Measurements from ENCODE around the gene FIGN.

Gene FIGN

DNA sequence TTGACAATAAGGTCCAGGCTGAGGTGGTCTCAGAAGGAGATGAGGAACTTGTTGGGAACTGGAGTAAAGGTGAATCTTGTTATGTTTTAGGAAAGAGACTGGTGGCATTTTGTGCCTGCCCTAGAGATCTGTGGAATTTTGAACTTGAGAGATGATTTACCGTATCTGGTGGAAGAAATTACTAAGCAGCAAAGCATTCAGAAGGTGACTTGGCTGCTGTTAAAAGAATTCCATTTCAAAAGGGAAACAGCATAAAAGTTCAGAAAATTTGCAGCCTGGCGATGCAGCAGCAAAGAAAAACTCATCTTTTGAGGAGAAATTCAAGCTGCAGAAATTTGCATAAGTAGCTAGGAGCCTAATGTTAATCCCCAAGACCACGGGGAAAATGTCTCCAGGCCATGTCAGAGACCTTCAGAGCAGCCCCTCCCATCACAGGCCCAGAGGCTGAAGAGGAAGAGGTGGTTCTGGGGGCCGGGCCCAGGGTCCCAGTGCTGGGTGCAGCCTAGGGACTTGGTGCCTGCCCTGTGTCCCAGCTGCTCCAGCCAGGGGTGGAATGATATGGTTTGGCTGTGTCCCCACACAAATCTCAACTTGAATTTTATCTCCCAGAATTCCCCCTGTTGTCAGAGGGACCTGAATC, 73.5 kb downstream of the FIGN start:
- DNase-seq (ENCODE audit: low spot score) = no peak

DNA sequence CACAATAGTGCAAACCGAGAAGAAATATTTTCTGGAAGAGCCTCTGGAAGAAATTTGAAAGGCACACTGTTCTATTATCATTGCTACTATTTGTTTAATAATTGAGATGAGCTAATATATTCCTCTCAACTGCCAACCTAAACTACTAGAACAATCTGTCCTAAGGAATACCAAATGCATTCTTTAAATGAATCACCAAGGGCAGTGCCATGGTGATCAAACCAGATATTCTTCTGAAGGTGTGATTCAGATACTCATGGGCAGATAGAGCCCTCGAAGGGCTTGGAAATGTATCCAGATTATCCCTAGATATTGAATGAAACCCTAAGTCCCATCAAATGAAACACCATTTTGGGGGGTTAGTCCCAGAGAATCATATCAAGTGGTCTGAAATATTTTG, 76.6 kb downstream of the FIGN start:
- no peak for DNase-seq (ENCODE audit: low spot score)

DNA sequence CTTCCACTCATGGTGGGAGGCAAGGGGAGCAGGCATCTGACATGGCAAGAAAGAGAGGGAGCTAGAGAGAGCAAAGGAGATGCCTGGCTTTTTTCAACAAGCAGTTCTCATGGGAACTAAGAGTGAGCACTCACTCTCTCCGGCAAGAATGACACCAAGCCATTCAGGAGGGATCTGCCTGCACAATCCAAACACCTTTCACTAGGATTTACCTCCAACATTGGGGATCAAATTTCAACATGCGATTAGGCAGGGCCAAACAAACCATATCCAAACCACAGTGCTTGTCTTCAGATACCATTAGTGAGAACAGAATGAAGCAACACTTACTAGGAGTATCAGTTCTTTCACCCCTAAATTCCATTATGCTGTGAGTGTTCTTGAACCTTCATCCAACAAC, 77.3 kb downstream of the FIGN start:
- DNase-seq (ENCODE audit: low spot score) = no peak

DNA sequence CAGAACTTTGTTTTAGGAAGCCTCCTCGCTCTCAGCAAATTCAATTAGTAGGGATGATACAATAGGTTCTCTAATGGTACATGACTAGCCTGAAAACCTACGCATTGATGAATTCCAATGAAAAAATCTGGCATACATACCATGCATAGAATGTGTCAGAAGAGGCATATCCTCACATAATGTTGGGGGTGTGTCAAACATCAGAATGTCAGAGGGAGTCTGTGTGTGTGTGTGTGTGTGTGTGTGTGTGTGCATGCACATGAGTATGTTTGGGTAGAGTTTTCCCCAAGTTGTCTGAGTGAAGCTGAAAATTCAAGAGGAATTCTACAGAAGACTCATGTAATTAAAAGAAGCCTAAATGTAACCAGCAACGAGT, 78.5 kb downstream of the FIGN start:
- DNase-seq (ENCODE audit: low spot score) = no peak

DNA sequence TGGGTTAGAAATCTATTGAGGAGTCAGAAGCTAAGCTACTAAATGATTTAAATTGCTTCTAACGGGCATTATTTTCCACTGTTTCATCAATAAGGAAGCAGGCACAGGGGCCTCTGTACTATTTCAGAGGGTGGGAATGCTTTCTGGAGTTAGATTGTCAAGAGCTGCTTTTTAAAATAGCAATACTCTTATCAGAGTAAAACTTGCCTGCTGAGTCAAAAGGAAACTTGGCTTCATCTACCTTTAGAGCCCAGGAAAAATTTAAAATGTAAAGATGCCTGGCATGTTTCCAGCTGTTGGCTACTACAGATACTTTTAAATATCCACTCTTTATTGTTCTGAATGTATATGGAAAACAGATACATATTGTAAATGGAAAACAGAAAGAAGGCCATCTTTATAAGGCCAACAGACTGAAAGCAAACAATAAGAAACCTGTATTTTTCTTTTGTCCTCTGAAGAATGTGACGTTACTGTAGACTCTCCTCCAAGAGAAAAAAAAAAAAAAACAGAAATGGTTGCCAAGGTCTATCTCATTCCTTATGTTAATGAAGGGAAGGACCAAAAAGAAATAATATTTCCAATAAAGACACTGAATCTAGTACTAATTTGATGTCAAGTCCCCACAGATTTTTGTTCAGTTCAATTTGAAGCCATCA, 79.1 kb downstream of the FIGN start:
- no peak for DNase-seq (ENCODE audit: low spot score)

DNA sequence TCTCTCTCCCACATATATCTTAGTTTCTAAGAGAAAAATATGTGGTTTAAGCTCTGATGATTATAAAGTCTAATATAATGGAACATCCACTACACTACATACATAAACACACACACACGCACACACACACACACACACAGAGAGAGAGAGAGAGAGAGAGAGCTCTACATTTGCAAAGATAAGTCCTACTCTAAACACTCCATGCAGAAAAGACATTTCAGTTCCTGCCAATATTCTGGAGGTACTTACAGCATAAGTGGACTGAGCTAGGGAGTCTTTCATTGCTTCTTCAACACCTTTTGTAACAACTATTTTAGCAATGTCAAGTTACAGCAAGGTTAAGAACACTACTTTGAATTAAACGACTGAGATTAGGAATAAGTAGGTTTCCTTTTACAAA, 80.1 kb downstream of the FIGN start:
- DNase-seq (ENCODE audit: low spot score) = no peak

DNA sequence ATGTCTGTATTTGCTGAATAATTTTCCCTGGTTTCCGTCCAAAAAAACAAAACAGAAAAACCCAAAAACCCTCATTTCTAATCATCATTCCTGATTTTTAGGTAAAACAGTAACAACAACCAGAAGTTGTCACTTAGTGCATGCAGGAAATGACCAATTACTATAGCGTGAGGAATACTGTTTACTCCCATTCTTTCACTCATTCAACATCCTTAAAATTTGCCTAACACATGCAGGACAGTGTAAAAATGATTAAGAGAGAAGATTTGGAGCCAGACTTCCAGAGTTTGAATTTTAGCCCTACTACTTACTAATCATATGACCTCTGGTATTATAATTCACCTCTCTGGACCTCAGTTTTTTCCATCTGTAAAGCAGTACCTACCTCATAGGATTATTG, 83.1 kb downstream of the FIGN start:
- no peak for DNase-seq (ENCODE audit: low spot score)

DNA sequence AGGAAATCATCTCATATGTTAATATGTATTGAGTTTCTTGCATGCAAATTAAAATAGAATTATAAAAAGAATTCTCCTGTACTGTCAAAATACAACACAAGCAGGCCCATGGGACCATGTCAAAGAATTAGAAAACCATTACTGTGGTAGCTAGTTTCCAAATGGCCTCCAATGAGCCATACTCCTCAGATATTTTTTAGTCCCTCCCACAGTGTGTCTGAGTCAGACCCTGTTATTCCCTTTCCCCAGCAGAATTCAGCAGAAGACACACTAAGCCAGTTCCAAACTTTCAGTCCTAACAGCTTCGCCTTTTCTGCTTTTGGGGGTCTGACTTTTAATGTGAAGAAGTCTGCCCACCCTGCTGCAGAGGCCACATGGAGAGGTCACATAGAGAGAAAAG, 86.7 kb downstream of the FIGN start:
- DNase-seq (ENCODE audit: low spot score) = no peak

DNA sequence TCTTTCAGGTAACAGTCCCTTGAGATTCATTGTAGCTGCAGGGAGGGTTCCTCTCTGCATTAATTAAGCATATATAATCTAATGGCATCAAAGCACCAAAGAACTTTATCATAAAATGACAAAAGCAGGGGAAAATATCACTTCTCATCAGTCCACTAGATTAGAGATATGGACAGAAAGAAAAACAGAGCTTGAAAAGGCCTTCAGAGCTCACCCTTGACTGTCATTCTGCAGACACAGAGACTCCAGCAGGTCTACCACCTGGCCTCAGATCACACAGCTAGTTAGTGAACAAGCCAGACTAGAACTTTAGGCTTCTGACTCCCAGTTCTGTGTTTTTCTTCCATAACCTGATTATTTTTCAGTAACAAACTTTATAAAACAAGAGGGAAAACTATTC, 88.5 kb downstream of the FIGN start:
- no peak for DNase-seq (ENCODE audit: low spot score)

DNA sequence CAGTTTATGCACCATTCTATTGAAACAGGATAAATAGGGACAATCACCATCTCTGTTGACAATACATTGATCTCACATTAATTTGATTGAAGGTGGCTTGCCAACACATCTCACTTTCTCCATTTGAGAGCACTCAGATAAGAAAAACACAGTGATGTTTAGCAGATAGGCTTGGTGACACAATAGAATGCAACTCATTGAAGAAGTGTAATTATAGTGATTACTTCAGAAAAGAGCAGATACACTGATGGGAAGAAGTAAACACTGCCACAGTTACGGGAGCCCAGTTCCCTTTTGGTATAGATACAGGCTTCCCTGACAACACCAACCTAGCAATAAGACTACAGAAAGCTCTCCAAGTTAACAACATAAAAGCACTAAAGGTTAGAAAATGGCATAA, 89.1 kb downstream of the FIGN start:
- DNase-seq (ENCODE audit: low spot score) = no peak

DNA sequence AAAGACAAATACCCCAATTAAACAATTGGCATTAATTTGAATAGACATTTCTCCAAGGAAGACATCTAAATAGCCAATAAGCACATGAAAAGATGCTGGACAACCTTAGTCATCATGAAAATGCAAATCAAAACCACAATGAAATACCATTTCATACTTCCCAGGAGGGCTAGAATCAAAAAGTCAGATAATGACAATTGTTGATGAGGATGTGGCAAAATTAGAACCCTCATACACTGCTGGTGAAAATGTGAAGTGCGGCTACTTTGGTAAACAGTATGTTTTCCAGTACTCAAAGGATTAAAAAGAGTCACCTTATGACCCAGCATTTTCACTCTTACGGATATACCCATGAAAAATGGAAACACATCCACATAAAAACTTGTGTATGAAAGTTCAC, 91.6 kb downstream of the FIGN start:
- peak; percentile 7 for DNase-seq (ENCODE audit: low spot score)

DNA sequence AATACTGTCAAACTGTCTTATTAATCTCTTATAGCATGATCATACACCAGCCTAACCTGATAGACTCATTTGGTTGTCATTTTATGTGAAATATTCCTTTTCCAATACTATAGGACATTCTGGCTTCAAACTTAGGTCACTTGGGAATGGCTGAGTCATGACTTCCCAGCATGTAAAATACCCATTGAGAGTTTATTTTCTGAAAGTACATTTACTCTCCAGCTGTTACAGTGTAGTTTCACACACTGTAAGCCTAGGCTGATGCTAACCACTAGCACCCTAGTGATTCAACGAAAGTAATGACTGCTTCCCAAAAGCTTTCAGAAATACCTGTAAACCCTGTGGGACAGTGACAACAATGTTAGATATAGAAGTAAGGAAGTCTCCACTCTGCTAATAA, 93.8 kb downstream of the FIGN start:
- no peak for DNase-seq (ENCODE audit: low spot score)

DNA sequence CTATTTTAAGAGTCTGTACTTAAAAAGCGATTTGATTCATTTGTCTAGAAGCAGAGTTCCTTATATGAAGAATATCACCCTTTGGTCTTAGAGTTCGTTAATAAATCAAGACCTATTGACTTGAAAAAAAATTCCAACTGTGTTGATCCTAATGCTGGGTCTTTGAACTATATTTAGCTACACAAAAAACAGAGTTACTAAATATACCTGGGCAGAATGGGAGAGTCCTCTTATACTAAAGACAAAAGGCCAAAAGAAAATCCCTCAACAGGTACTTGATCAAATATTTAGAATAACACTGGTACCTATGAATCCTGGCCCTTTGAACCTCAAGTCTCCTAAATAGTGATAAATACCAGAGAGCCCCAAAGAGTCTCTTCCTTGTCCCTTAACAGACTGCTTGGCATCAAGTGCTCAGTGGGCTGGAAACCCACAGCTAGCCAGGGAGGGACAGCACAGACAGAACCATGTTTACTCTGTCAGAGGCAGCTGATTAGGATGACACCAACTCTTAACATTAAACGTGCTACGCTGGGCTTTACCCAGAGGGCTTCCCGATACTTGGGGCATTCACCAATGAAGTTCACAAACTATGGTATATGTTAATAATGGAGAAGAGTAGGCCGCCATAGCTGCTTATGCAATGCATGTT, 95.1 kb downstream of the FIGN start:
- no peak for DNase-seq (ENCODE audit: low spot score)

DNA sequence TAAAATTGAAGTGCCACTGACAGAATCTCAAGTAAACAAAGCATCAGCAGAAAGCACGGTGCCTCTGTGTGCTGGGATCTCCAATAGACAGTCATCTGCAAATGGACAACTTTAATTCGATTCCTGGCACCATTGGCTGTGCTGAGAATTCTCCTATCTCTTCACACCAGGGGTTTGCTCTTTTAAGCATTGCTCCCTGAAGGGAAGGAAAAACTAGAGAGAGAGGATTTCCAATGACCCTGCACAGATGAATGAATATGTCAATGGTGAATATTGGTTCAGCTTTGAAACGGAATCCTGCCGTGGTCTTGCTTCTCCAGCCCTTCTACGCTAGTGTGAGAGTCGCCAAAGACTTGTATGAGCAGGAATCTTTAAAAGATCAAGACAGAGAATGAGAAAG, 97.9 kb downstream of the FIGN start:
- no peak for DNase-seq (ENCODE audit: low spot score)

DNA sequence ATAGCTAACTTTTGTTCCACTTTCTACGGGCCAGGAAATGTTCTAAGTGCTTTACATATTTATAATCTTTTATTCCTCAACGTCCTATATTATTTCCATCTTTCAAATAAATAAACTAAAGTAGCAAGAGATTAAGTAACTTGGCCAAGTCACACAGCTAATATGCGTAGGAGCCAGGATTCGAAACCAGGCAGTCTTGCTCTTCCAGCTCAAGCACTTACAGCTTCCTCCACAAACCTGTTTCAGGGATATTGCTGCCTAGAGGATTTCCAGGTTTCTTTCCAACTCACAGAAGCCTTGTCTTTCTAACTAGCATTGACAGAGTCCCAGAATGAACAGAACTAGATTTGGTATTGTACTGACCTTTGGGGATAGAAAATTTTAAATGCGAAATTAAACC, 102.5 kb downstream of the FIGN start:
- DNase-seq (ENCODE audit: low spot score) = no peak

DNA sequence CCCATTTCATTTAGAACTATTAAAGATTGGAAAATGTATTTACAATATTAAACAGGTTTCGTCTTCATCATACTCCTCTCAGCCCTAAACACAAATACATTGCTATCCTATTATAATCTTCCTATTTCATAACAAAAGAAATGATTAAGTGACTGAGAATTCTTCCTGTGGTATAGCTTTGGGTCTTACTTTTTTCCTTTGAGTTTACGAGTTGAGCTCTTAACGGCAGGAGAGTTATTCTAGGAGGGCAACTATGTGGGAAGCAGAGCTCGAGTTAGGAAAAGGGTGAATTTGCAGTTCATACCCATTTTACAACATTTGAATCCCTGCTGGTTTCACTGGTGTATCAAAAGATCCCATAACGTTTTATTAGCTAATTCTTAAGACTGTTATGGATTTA, 105.0 kb downstream of the FIGN start:
- no peak for DNase-seq (ENCODE audit: low spot score)

DNA sequence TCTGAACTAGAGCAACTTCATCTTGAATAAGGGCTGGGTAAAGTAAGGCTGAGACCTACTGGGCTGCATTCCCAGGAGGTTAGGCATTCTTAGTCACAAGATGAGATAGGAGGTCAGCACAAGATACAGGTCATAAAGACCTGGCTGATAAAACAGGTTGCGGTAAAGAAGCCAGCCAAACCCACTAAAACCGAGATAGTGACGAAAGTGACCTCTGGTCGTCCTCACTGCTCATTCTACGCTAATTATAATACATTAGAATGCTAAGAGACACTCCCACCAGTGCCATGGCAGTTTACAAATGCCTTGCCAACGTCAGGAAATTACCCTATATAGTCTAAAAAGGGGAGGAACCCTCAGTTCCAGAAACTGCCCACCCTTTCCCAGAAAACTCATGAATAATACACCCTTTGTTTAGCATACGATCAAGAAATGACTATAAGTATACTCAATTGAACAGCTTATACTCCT, 109.1 kb downstream of the FIGN start:
- no peak for DNase-seq (ENCODE audit: low spot score)

DNA sequence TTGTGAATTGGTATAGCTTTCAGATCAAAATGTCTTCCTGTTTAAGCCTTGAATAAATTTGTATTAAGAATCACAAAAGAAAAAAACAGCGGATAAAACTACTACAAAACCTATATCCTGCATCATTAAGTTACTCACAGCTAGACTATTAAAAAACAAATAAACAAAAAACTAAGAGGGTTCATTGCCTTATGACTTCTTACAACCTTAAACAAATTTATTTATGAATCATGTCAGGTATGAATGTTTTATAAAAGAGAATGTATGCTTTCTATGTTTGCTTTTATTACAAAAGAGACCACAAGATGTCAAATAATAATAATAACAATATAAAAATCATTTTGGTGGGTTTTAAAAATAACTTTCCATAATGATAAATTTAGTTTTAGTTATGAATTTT, 109.6 kb downstream of the FIGN start:
- DNase-seq (ENCODE audit: low spot score) = no peak

DNA sequence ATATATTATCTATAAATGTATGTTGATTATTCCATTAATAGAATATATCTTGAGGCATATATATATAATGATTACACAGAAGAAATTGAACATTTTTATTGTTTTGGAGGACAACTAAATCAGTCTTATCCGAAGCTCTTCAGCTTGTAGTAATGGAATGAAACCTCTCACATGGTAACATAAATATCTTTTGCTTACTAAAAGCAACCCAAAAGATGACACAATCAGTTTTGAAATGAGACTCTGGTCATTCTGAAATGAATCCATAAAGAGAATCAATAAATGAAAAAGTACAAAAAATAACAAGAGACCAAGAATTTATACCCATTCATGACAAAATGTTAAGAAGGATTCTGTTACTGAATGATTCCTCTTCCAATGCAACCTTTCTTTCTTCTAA, 110.2 kb downstream of the FIGN start:
- no peak for DNase-seq (ENCODE audit: low spot score)

DNA sequence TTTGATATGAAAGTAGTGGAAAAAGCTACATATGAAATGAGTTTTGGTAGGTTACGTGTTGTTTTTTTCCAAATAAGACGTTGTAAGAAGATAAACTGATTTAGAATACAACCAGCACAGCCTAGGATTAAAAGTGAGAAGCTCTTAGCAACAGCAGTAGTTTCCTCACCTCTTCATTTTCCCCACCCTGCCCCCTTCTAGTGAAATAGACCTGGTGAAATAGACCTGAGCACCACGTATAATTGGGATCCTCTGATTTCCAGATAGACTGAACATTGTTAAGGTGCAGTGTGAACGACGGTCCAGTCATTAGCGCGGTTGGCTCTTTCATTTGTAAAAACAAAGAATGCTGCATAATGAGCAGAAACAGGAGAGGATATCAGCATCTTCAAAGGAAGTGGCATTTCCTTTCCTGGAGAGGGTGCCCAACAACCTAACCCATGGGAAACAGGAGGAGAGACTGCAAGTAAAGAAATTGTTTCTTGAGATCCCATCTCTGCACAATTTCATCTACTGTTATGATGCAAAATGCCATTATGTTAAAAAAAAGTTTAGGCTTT, 114.3 kb downstream of the FIGN start:
- DNase-seq (ENCODE audit: low spot score) = no peak

DNA sequence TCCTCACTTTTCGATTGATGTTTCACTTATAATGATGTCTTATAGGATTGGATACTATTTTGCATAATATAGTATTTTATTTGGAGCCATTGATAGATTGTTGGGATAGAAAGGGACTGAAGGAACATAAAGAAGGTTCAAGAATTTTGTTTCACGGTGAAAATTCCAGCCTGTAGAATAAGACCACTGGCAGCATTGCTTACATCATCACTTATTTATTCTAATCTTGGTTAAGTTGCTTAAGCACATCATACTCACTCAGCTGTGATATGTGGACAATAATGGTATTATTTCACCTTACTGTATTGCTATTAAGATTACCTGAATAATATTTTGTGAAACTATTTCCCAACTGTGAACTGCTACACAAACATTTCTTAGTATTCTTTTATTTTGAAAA, 118.3 kb downstream of the FIGN start:
- no peak for DNase-seq (ENCODE audit: low spot score)

DNA sequence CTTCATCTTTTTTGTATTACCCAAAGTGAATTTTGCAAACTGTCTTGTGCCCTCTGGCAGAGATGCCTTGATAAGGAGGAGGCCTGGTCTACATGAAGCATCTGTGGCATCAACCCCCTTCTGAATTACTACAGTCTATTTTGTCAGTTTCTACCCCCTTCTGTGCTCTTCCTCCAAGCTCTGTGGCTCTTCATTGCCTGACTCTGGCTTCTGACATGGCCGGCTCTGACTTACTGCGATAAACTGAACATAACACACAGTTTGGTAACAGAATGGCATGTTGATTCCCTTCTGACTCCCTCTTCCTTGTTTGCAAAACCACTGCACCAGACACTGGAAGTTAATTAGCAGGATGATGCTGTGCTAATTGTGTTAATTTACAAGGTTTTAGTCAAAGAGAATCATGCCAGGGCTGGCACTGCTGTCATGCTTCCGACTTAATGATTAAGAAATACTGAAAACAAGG, 122.5 kb downstream of the FIGN start:
- DNase-seq (ENCODE audit: low spot score) = no peak

DNA sequence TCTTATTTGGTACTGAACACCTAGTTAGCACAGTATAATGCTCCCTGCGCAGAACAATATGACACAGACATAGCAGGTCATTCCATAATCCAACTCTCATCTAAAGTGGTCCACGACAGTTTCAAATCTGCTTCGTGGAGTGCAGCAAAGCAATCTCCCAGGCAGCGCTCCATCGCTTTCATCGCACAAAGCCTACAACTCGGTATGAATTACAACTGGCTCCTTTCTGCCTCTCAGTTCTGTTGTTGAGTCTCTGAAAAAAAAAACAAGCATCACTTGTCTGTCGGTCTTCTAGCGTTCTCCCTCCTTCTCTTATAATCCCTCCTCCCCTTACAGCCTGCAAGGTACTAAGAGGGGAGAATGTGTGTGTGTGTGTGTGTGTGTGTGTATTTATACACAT, 123.5 kb downstream of the FIGN start:
- DNase-seq (ENCODE audit: low spot score) = no peak
